GF-D8 (cell line): Measurements from ENCODE around the gene ARMC9.
"Not testable (repeated sequence)": the region's sequence is repeated elsewhere in the genome, so short reads cannot be mapped to it uniquely, and the experiment has no call there.

Experiments used
- DNase-seq: peaks from one replicate; lab custom pipeline; 2025; lab: John Stamatoyannopoulos, UW

Gene ARMC9

GRCh38 chr2:231182513-231182899 is 15.9 kb upstream of the ARMC9 start:
- DNase-seq: peak; percentile 59

- DNase-seq: no peak
These were observed 14.6 kb upstream of the ARMC9 start for GRCh38 chr2:231183851-231184250.

GRCh38 chr2:231184319-231184718 is 14.1 kb upstream of the ARMC9 start:
- no peak for DNase-seq

- no peak for DNase-seq
These were observed 13.2 kb upstream of the ARMC9 start for GRCh38 chr2:231185050-231185725.

GRCh38 chr2:231185886-231186285 is 12.5 kb upstream of the ARMC9 start:
- no peak for DNase-seq

- DNase-seq: no peak
These were observed 12.1 kb upstream of the ARMC9 start for GRCh38 chr2:231186325-231186724.

GRCh38 chr2:231187736-231188505 is 10.5 kb upstream of the ARMC9 start:
- no peak for DNase-seq

- DNase-seq: no peak
These were observed 9.8 kb upstream of the ARMC9 start for GRCh38 chr2:231188506-231189170.

GRCh38 chr2:231189171-231189530 is 9.3 kb upstream of the ARMC9 start:
- no peak for DNase-seq

- no peak for DNase-seq
These were observed 8.6 kb upstream of the ARMC9 start for GRCh38 chr2:231189571-231190495.

GRCh38 chr2:231190531-231191197 is 7.8 kb upstream of the ARMC9 start:
- no peak for DNase-seq

GRCh38 chr2:231191896-231192872 is 6.2 kb upstream of the ARMC9 start:
- no peak for DNase-seq

GRCh38 chr2:231193216-231193615 is 5.2 kb upstream of the ARMC9 start:
- no peak for DNase-seq

- DNase-seq: no peak
These were observed 1.8 kb upstream of the ARMC9 start for GRCh38 chr2:231196592-231196991.

- not testable (repeated sequence) for DNase-seq
These were observed 1.2 kb upstream of the ARMC9 start for GRCh38 chr2:231197196-231197595.

GRCh38 chr2:231197706-231198290 is 633 bp upstream of the ARMC9 start:
- DNase-seq: no peak

- no peak for DNase-seq
These were observed 788 bp downstream of the ARMC9 start for GRCh38 chr2:231199219-231199618.

GRCh38 chr2:231200805-231201474 is 2.5 kb downstream of the ARMC9 start:
- no peak for DNase-seq

- DNase-seq: no peak
These were observed 3.0 kb downstream of the ARMC9 start for GRCh38 chr2:231201475-231201814.
